CD14-positive monocyte (primary cell): ENCODE data around the gene SBK2. TPM values are rescaled to one million over a fixed set of nuclear protein-coding genes. Genes with fewer than 3 reads are reported as not detected.

ENCODE experiments used
- DNase-seq, 3 donors: peaks; one replicate each; pipeline ENCODE4 v3.0.0-alpha.2; 2011 to 2022
- H2AFZ ChIP-seq: 2 replicates; pipeline ENCODE4 v1.6.0; 2012; ENCODE audit warnings: mild to moderate bottlenecking, low read depth, low read length, inconsistent platforms; ENCODE audit not compliant: insufficient read depth, poor library complexity, severe bottlenecking
- H3K27ac ChIP-seq, 2 donors: 1 replicate in 1 of 2; 2 replicates in 1 of 2; pipeline ENCODE4 v1.5.1; 2012 to 2013; ENCODE audit warnings: low read length in 2 of 2, control low read depth in 1 of 2, inconsistent platforms in 1 of 2, low read depth in 1 of 2, mild to moderate bottlenecking in 1 of 2
- H3K27me3 ChIP-seq, 2 donors: one replicate each; pipeline versions ENCODE4 v1.6.0 to v1.6.1; 2011 to 2013; ENCODE audit warnings: low read length in 2 of 2; ENCODE audit not compliant: control insufficient read depth in 2 of 2, insufficient read depth in 2 of 2
- H3K36me3 ChIP-seq, 2 donors: replicated peaks in 1 of 2; 1 replicate in 1 of 2; 2 replicates in 1 of 2; pipeline versions ENCODE4 v1.5.1 to v1.6.1; 2012 to 2013; ENCODE audit warnings: low read length in 2 of 2, control low read depth in 1 of 2, inconsistent platforms in 1 of 2, mild to moderate bottlenecking in 1 of 2; ENCODE audit not compliant: insufficient read depth in 2 of 2, control insufficient read depth in 1 of 2
- H3K4me1 ChIP-seq, 2 donors: 1 replicate in 1 of 2; 2 replicates in 1 of 2; pipeline versions ENCODE4 v1.5.1 to v1.6.1; 2012 to 2013; ENCODE audit warnings: low read length in 2 of 2, control low read depth in 1 of 2, inconsistent platforms in 1 of 2, mild to moderate bottlenecking in 1 of 2, moderate library complexity in 1 of 2; ENCODE audit not compliant: insufficient read depth in 2 of 2, control insufficient read depth in 1 of 2
- H3K4me2 ChIP-seq: replicated peaks from 2 replicates; pipeline ENCODE3; 2012; ENCODE audit warnings: low read length, moderate library complexity, mild to moderate bottlenecking; ENCODE audit not compliant: poor library complexity, severe bottlenecking; ENCODE audit errors: extremely low read depth
- H3K4me3 ChIP-seq, 3 experiments: fragments of 200-600 bp in 1 of 3; sonication (generic) in 1 of 3; replicated peaks in 1 of 3; 1 replicate in 2 of 3; 2 replicates in 1 of 3; pipeline ENCODE4 v1.5.1; 2011 to 2013; ENCODE audit warnings: low read length in 3 of 3, mild to moderate bottlenecking in 3 of 3, control low read depth in 2 of 3, low read depth in 2 of 3, inconsistent platforms in 1 of 3, moderate library complexity in 1 of 3
- H3K79me2 ChIP-seq: 2 replicates; pipeline ENCODE4 v1.6.0; 2012; ENCODE audit warnings: mild to moderate bottlenecking, control low read depth, inconsistent platforms, low read length, moderate library complexity; ENCODE audit not compliant: insufficient read depth
- H3K9ac ChIP-seq: 2 replicates; pipeline ENCODE4 v1.6.0; 2017; ENCODE audit warnings: low read length, mild to moderate bottlenecking; ENCODE audit not compliant: insufficient read depth, poor library complexity, severe bottlenecking
- H3K9me3 ChIP-seq, 2 donors: replicated peaks in 1 of 2; 1 replicate in 1 of 2; 2 replicates in 1 of 2; pipeline versions ENCODE4 v1.5.1 to v1.6.1; 2012 to 2013; ENCODE audit warnings: low read length in 2 of 2, control low read depth in 1 of 2; ENCODE audit not compliant: control insufficient read depth in 1 of 2, insufficient read depth in 1 of 2
- H4K20me1 ChIP-seq: 2 replicates; pipeline ENCODE4 v1.6.0; 2012; ENCODE audit warnings: mild to moderate bottlenecking, low read length, control low read depth, moderate library complexity; ENCODE audit not compliant: insufficient read depth
- H3K27ac Mint-ChIP-seq, 7 donors: one replicate each; pipeline ENCODE4 v1.8.0; 2020; ENCODE audit warnings: mild to moderate bottlenecking in 7 of 7, mixed read lengths in 7 of 7, moderate library complexity in 6 of 7, inconsistent platforms in 2 of 7
- H3K27me3 Mint-ChIP-seq, 3 donors: one replicate each; pipeline ENCODE4 v1.8.0; 2021 to 2022; ENCODE audit warnings: low read depth in 3 of 3, mild to moderate bottlenecking in 3 of 3, mixed read lengths in 3 of 3, moderate library complexity in 3 of 3, inconsistent platforms in 1 of 3
- H3K36me3 Mint-ChIP-seq, 2 donors: one replicate each; pipeline ENCODE4 v1.8.0; 2020; ENCODE audit warnings: mixed read lengths in 2 of 2, inconsistent platforms in 1 of 2, mild to moderate bottlenecking in 1 of 2
- H3K4me1 Mint-ChIP-seq: one replicate; pipeline ENCODE4 v1.8.0; 2020; ENCODE audit warnings: mild to moderate bottlenecking, mixed read lengths
- H3K4me3 Mint-ChIP-seq, 2 donors: one replicate each; pipeline ENCODE4 v1.8.0; 2020; ENCODE audit warnings: mild to moderate bottlenecking in 2 of 2, mixed read lengths in 2 of 2, moderate library complexity in 1 of 2
- H3K9me3 Mint-ChIP-seq, 7 donors: one replicate each; pipeline ENCODE4 v1.8.0; 2020 to 2022; ENCODE audit warnings: mixed read lengths in 7 of 7, mild to moderate bottlenecking in 6 of 7, moderate library complexity in 6 of 7, inconsistent platforms in 2 of 7
- WGBS: methylation state at CpG from one replicate; pipeline ENCODE4 v1.1.5; 2013; ENCODE audit warnings: missing lambda C conversion rate; ENCODE audit not compliant: insufficient coverage; 5-methylcytosine and 5-hydroxymethylcytosine counted together
- intact Hi-C, 2 donors: fragments of 100-400 bp; cut with micrococcal nuclease; formaldehyde crosslinking; loops; one replicate each; pipeline versions ENCODE4 v1.15.0 to v1.15.1; 2023
- polyA plus RNA-seq, 3 donors: library from polyadenylated mRNA; depleted of rRNA in 1 of 3; unstranded in 2 of 3; stranded (reverse) in 1 of 3; fragments of 300-500 nt in 2 of 3; fragments of >200 nt in 1 of 3; fragmentation: Illumina TruSeq in 2 of 3; gene quantifications; 1 replicate in 2 of 3; 2 replicates in 1 of 3; pipeline ENCODE4 v1.2.3, GENCODE V29; 2012 to 2021
- TF ChIP-seq, protein P1 (sequence below): fragments of 200-600 bp; IDR thresholded peaks from one replicate; pipeline ENCODE4 v1.8.0; 2022; ENCODE audit warnings: antibody characterized with exemption, mild to moderate bottlenecking

SBK2 gene
- polyA plus RNA-seq, 3 donors = not detected

- no peaks in the 10 kb centered on the region for H3K9me3 ChIP-seq
- peaks cover 2 to 20% (median 9%) of the 10 kb centered on the region in 3 donors for H3K27me3 Mint-ChIP-seq
- no peak overlapping the region for H3K9ac ChIP-seq
- peaks cover 47% of the 10 kb centered on the region for H4K20me1 ChIP-seq
- H3K4me1 ChIP-seq = peaks cover 18 to 27% of the 10 kb centered on the region in 2 donors
- H2AFZ ChIP-seq = no peak overlapping the region
- H3K79me2 ChIP-seq = peaks cover 19% of the 10 kb centered on the region
- H3K36me3 ChIP-seq = peaks cover 16 to 25% of the 10 kb centered on the region in 2 donors
- H3K4me3 ChIP-seq = no peak overlapping the region
- peaks cover 0 to 2% (median 0%) of the 10 kb centered on the region in 7 donors for H3K9me3 Mint-ChIP-seq
- no peak overlapping the region for H3K27ac ChIP-seq
- WGBS = 98% methylated on average over 73 of the region's 83 CpGs
- intact Hi-C loops = no loop called here
- H3K4me1 Mint-ChIP-seq = peaks cover 32% of the 10 kb centered on the region
- DNase-seq = no peak
- no peak overlapping the region for H3K4me3 Mint-ChIP-seq
- TF ChIP-seq, protein P1, sequence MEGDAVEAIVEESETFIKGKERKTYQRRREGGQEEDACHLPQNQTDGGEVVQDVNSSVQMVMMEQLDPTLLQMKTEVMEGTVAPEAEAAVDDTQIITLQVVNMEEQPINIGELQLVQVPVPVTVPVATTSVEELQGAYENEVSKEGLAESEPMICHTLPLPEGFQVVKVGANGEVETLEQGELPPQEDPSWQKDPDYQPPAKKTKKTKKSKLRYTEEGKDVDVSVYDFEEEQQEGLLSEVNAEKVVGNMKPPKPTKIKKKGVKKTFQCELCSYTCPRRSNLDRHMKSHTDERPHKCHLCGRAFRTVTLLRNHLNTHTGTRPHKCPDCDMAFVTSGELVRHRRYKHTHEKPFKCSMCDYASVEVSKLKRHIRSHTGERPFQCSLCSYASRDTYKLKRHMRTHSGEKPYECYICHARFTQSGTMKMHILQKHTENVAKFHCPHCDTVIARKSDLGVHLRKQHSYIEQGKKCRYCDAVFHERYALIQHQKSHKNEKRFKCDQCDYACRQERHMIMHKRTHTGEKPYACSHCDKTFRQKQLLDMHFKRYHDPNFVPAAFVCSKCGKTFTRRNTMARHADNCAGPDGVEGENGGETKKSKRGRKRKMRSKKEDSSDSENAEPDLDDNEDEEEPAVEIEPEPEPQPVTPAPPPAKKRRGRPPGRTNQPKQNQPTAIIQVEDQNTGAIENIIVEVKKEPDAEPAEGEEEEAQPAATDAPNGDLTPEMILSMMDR = no peak
- no peak overlapping the region for H3K27ac Mint-ChIP-seq
- no peak overlapping the region for H3K4me2 ChIP-seq
- H3K27me3 ChIP-seq = no peaks in the 10 kb centered on the region
- H3K36me3 Mint-ChIP-seq = peaks cover 19 to 24% of the 10 kb centered on the region in 2 donors
These were observed 54.6 kb downstream of the SBK2 start for GRCh38 chr19:55482156-55482961.

- intact Hi-C loops = no loop called here
- H3K4me3 Mint-ChIP-seq = no peak overlapping the region
- peaks cover 23 to 32% of the 10 kb centered on the region in 2 donors for H3K4me1 ChIP-seq
- H3K4me1 Mint-ChIP-seq = peaks cover 34% of the 10 kb centered on the region
- H3K9me3 ChIP-seq = no peaks in the 10 kb centered on the region
- no peak for DNase-seq
- H3K9me3 Mint-ChIP-seq = peaks cover 0 to 2% (median 0%) of the 10 kb centered on the region in 7 donors
- no peak overlapping the region for H2AFZ ChIP-seq
- H3K4me2 ChIP-seq = no peak overlapping the region
- peaks cover 47% of the 10 kb centered on the region for H4K20me1 ChIP-seq
- TF ChIP-seq, protein P1 = no peak
- H3K9ac ChIP-seq = no peak overlapping the region
- peaks cover 2 to 20% (median 7%) of the 10 kb centered on the region in 3 donors for H3K27me3 Mint-ChIP-seq
- H3K36me3 Mint-ChIP-seq = peaks cover 19 to 24% of the 10 kb centered on the region in 2 donors
- no peak overlapping the region for H3K27ac ChIP-seq
- H3K27me3 ChIP-seq = no peaks in the 10 kb centered on the region
- H3K27ac Mint-ChIP-seq = no peak overlapping the region
- peaks cover 16 to 25% of the 10 kb centered on the region in 2 donors for H3K36me3 ChIP-seq
- WGBS = 96% methylated on average over 11 of the region's 40 CpGs
- peaks cover 23% of the 10 kb centered on the region for H3K79me2 ChIP-seq
- H3K4me3 ChIP-seq = no peak overlapping the region
These were observed 55.2 kb downstream of the SBK2 start for GRCh38 chr19:55481794-55482155.
